Measurements from ENCODE around the gene ANAPC5.
"Not testable (repeated sequence)": the region's sequence is repeated elsewhere in the genome, so short reads cannot be mapped to it uniquely, and the experiment has no call there.

ANAPC5 gene

DNA sequence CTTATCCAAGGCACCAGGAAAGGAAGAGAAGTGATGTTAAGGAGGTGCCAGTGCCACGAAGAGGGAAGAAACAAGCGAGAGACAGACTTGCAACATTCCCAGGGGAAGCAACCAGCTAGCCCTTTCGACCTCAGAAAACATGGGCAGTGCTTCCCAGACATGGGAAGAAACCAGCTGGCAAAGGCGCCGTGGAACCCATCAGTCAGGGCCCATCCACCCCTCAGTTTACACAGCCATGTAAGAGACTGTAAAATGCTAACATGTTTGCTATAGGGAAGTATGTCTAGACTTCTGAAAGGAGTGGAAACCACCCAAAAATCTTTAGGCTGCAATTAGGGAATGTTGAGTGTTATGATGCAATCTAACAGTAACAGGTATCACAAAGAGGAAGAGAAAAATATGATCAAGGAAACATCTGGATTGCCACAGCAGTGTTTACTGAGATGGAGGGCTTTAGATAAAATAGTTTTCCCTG, 26.3 kb downstream of the ANAPC5 start:
- H3K27me3 ChIP-seq: no peaks in the 10 kb centered on the region
- no peak overlapping the region for H3K4me3 ChIP-seq
- peaks cover 51 to 95% (median 90%) of the 10 kb centered on the region in 3 donors for H3K36me3 ChIP-seq
- H3K27ac ChIP-seq: no peak overlapping the region
- no peaks in the 10 kb centered on the region for H3K4me1 ChIP-seq
- TF ChIP-seq, protein P1, sequence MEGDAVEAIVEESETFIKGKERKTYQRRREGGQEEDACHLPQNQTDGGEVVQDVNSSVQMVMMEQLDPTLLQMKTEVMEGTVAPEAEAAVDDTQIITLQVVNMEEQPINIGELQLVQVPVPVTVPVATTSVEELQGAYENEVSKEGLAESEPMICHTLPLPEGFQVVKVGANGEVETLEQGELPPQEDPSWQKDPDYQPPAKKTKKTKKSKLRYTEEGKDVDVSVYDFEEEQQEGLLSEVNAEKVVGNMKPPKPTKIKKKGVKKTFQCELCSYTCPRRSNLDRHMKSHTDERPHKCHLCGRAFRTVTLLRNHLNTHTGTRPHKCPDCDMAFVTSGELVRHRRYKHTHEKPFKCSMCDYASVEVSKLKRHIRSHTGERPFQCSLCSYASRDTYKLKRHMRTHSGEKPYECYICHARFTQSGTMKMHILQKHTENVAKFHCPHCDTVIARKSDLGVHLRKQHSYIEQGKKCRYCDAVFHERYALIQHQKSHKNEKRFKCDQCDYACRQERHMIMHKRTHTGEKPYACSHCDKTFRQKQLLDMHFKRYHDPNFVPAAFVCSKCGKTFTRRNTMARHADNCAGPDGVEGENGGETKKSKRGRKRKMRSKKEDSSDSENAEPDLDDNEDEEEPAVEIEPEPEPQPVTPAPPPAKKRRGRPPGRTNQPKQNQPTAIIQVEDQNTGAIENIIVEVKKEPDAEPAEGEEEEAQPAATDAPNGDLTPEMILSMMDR (IDR thresholded peaks at IDR 0.05): no peak
- H3K9me3 ChIP-seq: no peaks in the 10 kb centered on the region
- intact Hi-C loops (cut with DNase I; ENCODE audit: low total_unique reads): no loop called here
- no peak for DNase-seq

GRCh38 chr12:121323908-121324307, 28.3 kb downstream of the ANAPC5 start:
- H3K36me3 ChIP-seq: peaks cover 46 to 94% (median 84%) of the 10 kb centered on the region in 3 donors
- DNase-seq: no peak
- no peaks in the 10 kb centered on the region for H3K9me3 ChIP-seq
- H3K27ac ChIP-seq: no peak overlapping the region
- H3K4me1 ChIP-seq: no peaks in the 10 kb centered on the region
- H3K27me3 ChIP-seq: no peaks in the 10 kb centered on the region
- no peak overlapping the region for H3K4me3 ChIP-seq
- intact Hi-C loops (cut with DNase I; ENCODE audit: low total_unique reads): no loop called here
- TF ChIP-seq, protein P1 (IDR thresholded peaks at IDR 0.05): no peak

DNA sequence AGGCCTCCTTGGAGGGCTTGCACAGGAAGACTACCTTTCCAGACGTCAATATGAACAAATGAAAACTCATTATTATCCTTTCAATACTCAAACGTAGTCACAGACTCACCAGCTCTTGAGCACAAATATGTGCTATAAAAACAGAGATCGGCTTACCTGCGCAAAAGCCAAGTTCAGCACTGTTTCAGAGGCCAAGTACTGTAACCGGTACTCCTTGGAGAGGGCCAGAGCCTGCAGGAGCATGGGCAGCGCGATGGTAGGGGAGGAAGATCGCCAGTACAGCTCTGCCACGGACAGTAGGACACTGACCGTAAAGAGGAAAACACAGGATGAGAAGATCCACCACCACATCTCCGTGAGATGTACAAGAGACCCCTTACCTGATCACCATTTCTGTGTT, 34.1 kb downstream of the ANAPC5 start:
- peaks cover 36 to 70% (median 44%) of the 10 kb centered on the region in 3 donors for H3K36me3 ChIP-seq
- no peak overlapping the region for H3K27ac ChIP-seq
- no peak for DNase-seq

DNA sequence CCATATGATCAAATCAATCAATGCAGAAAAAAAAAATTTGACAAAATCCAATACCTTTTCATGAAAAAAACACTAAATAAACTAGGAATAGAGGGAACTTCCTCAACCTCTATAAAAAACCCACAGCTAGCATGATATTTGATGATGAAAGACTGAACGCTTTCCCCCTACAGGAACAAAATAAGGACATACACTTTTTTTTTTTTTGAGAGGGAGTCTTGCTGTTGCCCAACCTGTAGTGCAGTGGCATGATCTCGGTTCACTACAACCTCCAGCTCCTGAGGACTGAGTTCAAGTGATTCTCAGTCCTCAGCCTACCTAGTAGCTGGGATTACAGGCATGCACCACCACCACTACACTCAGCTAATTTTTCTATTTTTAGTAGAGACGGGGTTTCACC, 37.8 kb downstream of the ANAPC5 start:
- H3K36me3 ChIP-seq: peaks cover 22 to 57% (median 44%) of the 10 kb centered on the region in 3 donors
- H3K9me3 ChIP-seq: no peaks in the 10 kb centered on the region
- no peaks in the 10 kb centered on the region for H3K4me1 ChIP-seq
- H3K4me3 ChIP-seq: no peak overlapping the region
- no peak for DNase-seq
- no peak overlapping the region for H3K27ac ChIP-seq
- intact Hi-C loops (cut with DNase I; ENCODE audit: low total_unique reads): no loop called here
- H3K27me3 ChIP-seq: no peaks in the 10 kb centered on the region
- TF ChIP-seq, protein P1 (IDR thresholded peaks at IDR 0.05): no peak

More for the DNA sequence above, 34.1 kb downstream of the ANAPC5 start:
- intact Hi-C loops (cut with DNase I; ENCODE audit: low total_unique reads): no loop called here
- H3K4me1 ChIP-seq: no peaks in the 10 kb centered on the region
- H3K27me3 ChIP-seq: no peaks in the 10 kb centered on the region
- H3K9me3 ChIP-seq: no peaks in the 10 kb centered on the region
- TF ChIP-seq, protein P1 (IDR thresholded peaks at IDR 0.05): no peak
- H3K4me3 ChIP-seq: no peak overlapping the region

- H3K27me3 ChIP-seq; H3K9me3 ChIP-seq; H3K4me3 ChIP-seq; H3K27ac ChIP-seq; H3K4me1 ChIP-seq; DNase-seq; intact Hi-C loops (cut with DNase I; ENCODE audit: low total_unique reads): not testable (repeated sequence)
- peaks cover 15 to 49% (median 43%) of the 10 kb centered on the region in 3 donors for H3K36me3 ChIP-seq
These were observed 42.0 kb downstream of the ANAPC5 start for GRCh38 chr12:121310231-121310630.

- H3K4me1 ChIP-seq; H3K4me3 ChIP-seq; H3K27me3 ChIP-seq; intact Hi-C loops (cut with DNase I; ENCODE audit: low total_unique reads); DNase-seq; H3K9me3 ChIP-seq; H3K27ac ChIP-seq: not testable (repeated sequence)
- peaks cover 10 to 49% (median 43%) of the 10 kb centered on the region in 3 donors for H3K36me3 ChIP-seq
These were observed 44.8 kb downstream of the ANAPC5 start for GRCh38 chr12:121307397-121307796.

- DNase-seq: no peak
- Histone ChIP-seq H3K27me3 (no peaks in the 10 kb centered on the region), H3K4me1 (no peaks in the 10 kb centered on the region), H3K36me3 (peaks cover 10 to 26% (median 16%) of the 10 kb centered on the region in 3 donors), H3K9me3 (no peaks in the 10 kb centered on the region), H3K27ac (no peak overlapping the region), H3K4me3 (no peak overlapping the region)
- TF ChIP-seq, protein P1 (IDR thresholded peaks at IDR 0.05): no peak
- intact Hi-C loops (cut with DNase I; ENCODE audit: low total_unique reads): no loop called here
These were observed 47.9 kb downstream of the ANAPC5 start for GRCh38 chr12:121304306-121304705.

Data from tibial artery (tissue), 4 donors.